Keratinocyte (primary cell): Measurements from ENCODE around the gene RPS3A. TPM values are rescaled to one million over a fixed set of nuclear protein-coding genes. Genes with fewer than 3 reads are reported as not detected.
"Not testable (repeated sequence)": the region's sequence is repeated elsewhere in the genome, so short reads cannot be mapped to it uniquely, and the experiment has no call there.

Experiments used
- DNase-seq: peaks from one replicate; pipeline ENCODE4 v3.0.0-alpha.2; 2011; ENCODE audit warnings: low read depth, missing footprints, low spot score
- FAIRE-seq: peaks from 2 replicates; lab custom pipeline; 2011; peaks lifted over from hg19 to GRCh38; lab: Jason Lieb, UNC
- H2AFZ ChIP-seq: 2 replicates; pipeline ENCODE4 v1.6.0; 2012; ENCODE audit warnings: low read length, control low read depth, inconsistent platforms; ENCODE audit not compliant: control insufficient read depth
- H3K27ac ChIP-seq: 2 replicates; pipeline ENCODE4 v1.5.1; 2011; ENCODE audit warnings: low read length; ENCODE audit not compliant: control insufficient read depth, insufficient read depth
- H3K27me3 ChIP-seq: 3 replicates; pipeline ENCODE4 v1.6.0; 2011; ENCODE audit warnings: low read length; ENCODE audit not compliant: control insufficient read depth, insufficient read depth; ENCODE audit errors: extremely low read depth
- H3K36me3 ChIP-seq, 2 experiments: 2 replicates in 1 of 2; 3 replicates in 1 of 2; pipeline ENCODE4 v1.5.1; 2011; ENCODE audit warnings: low read length in 2 of 2, mild to moderate bottlenecking in 1 of 2; ENCODE audit not compliant: control insufficient read depth in 2 of 2, insufficient read depth in 2 of 2; ENCODE audit errors: extremely low read depth in 1 of 2
- H3K4me1 ChIP-seq: 3 replicates; pipeline ENCODE4 v1.5.1; 2011; ENCODE audit warnings: low read length; ENCODE audit not compliant: control insufficient read depth, insufficient read depth; ENCODE audit errors: extremely low read depth
- H3K4me2 ChIP-seq: 3 replicates; pipeline ENCODE4 v1.6.0; 2011; ENCODE audit warnings: low read depth, low read length; ENCODE audit not compliant: control insufficient read depth, insufficient read depth; ENCODE audit errors: extremely low read depth
- H3K4me3 ChIP-seq, 3 experiments: fragments of 200-600 bp in 1 of 3; sonication (generic) in 1 of 3; 2 replicates in 2 of 3; 3 replicates in 1 of 3; pipeline ENCODE4 v1.5.1; 2011 to 2016; ENCODE audit warnings: low read length in 3 of 3, mild to moderate bottlenecking in 3 of 3, control low read depth in 2 of 3, inconsistent platforms in 1 of 3, low read depth in 1 of 3, mixed read lengths in 1 of 3, mixed run types in 1 of 3, moderate library complexity in 1 of 3; ENCODE audit not compliant: control insufficient read depth in 2 of 3, insufficient read depth in 2 of 3; ENCODE audit errors: extremely low read depth in 1 of 3
- H3K79me2 ChIP-seq: 2 replicates; pipeline ENCODE4 v1.6.0; 2012; ENCODE audit warnings: low read length; ENCODE audit not compliant: control insufficient read depth, insufficient read depth
- H3K9ac ChIP-seq: 3 replicates; pipeline ENCODE4 v1.6.0; 2011; ENCODE audit warnings: low read length; ENCODE audit not compliant: control insufficient read depth, insufficient read depth; ENCODE audit errors: extremely low read depth
- H3K9me1 ChIP-seq: 3 replicates; pipeline ENCODE4 v1.6.0; 2011; ENCODE audit warnings: low read length; ENCODE audit not compliant: control insufficient read depth, insufficient read depth; ENCODE audit errors: extremely low read depth
- H3K9me3 ChIP-seq: 2 replicates; pipeline ENCODE4 v1.5.1; 2012; ENCODE audit warnings: low read depth, low read length; ENCODE audit not compliant: control insufficient read depth
- H4K20me1 ChIP-seq: 3 replicates; pipeline ENCODE4 v1.6.0; 2011; ENCODE audit warnings: low read length; ENCODE audit not compliant: control insufficient read depth, insufficient read depth; ENCODE audit errors: extremely low read depth
- CTCF ChIP-seq, 3 experiments: IDR thresholded peaks in 1 of 3; conservative IDR thresholded peaks in 1 of 3; optimal IDR thresholded peaks in 1 of 3; 2 replicates in 2 of 3; 3 replicates in 1 of 3; pipeline versions ENCODE3 to v1.5.1; 2011; ENCODE audit warnings: low read length in 3 of 3, mild to moderate bottlenecking in 3 of 3, moderate library complexity in 2 of 3, control low read depth in 1 of 3, inconsistent platforms in 1 of 3; ENCODE audit not compliant: insufficient read depth in 2 of 3; ENCODE audit errors: extremely low read depth in 1 of 3
- EZH2 ChIP-seq: IDR thresholded peaks from one replicate; pipeline ENCODE4 v1.6.1; 2012; ENCODE audit warnings: inconsistent platforms, mild to moderate bottlenecking, low read length, moderate library complexity
- dilution Hi-C: fragments of 300-500 bp; cut with MboI; formaldehyde crosslinking; loops from one replicate; pipeline ENCODE4 v1.7.0; 2020; ENCODE audit warnings: low sequenced_read_pairs; ENCODE audit not compliant: extremely low pct_ligation_motif_present
- polyA plus RNA-seq, 5 experiments: library from polyadenylated mRNA; depleted of rRNA in 3 of 5; stranded (reverse) in 3 of 5; stranded (forward) in 1 of 5; unstranded in 1 of 5; fragments of >200 nt; gene quantifications; 1 replicate in 1 of 5; 2 replicates in 3 of 5; 3 replicates in 1 of 5; pipeline versions ENCODE4 v1.2.1 to v1.2.3, GENCODE V29; 2011 to 2012; ENCODE audit warnings: missing spikeins in 2 of 5, low read depth in 1 of 5, low replicate concordance in 1 of 5

RPS3A gene
- polyA plus RNA-seq, 1 donor (not counting 4 experiments of a cell fraction or from before 2014, with no cell fraction given) = 3,377 TPM

GRCh38 chr4:151055539-151055938, 43.9 kb upstream of the RPS3A start:
- Histone ChIP-seq H3K9me1 (no peaks in the 10 kb centered on the region), H2AFZ (no peak overlapping the region), H3K4me3 (no peak overlapping the region), H3K4me2 (no peak overlapping the region), H4K20me1 (no peaks in the 10 kb centered on the region), H3K36me3 (no peaks in the 10 kb centered on the region), H3K27me3 (no peaks in the 10 kb centered on the region), H3K79me2 (no peaks in the 10 kb centered on the region), H3K9ac (no peak overlapping the region), H3K27ac (no peak overlapping the region), H3K4me1 (no peaks in the 10 kb centered on the region), H3K9me3 (no peaks in the 10 kb centered on the region)
- FAIRE-seq = no peak
- DNase-seq = no peak
- dilution Hi-C loops = no loop called here
- no peak for TF ChIP-seq EZH2
- TF ChIP-seq CTCF (optimal IDR thresholded peaks at IDR 0.05 in 1 of 3, IDR thresholded peaks at IDR 0.05 in 1 of 3, conservative IDR thresholded peaks at IDR 0.05 in 1 of 3; ENCODE audit: extremely low read depth in 1 of 3, insufficient read depth in 2 of 3, low read length in 3 of 3) = no peak

- H3K9me3 ChIP-seq, H3K79me2 ChIP-seq, H3K27me3 ChIP-seq, FAIRE-seq, H2AFZ ChIP-seq, dilution Hi-C loops, H4K20me1 ChIP-seq, H3K4me3 ChIP-seq, H3K9ac ChIP-seq, H3K27ac ChIP-seq, H3K4me1 ChIP-seq, H3K4me2 ChIP-seq, H3K9me1 ChIP-seq, H3K36me3 ChIP-seq, DNase-seq: not testable (repeated sequence)
Measured at GRCh38 chr4:151063143-151063542, 36.3 kb upstream of the RPS3A start.

GRCh38 chr4:151067316-151067970, 32.0 kb upstream of the RPS3A start:
- no peak overlapping the region for H3K4me2 ChIP-seq
- H3K27ac ChIP-seq = no peak overlapping the region
- H4K20me1 ChIP-seq = no peaks in the 10 kb centered on the region
- H3K4me1 ChIP-seq = no peaks in the 10 kb centered on the region
- no peak overlapping the region for H2AFZ ChIP-seq
- no peak for FAIRE-seq
- H3K9me3 ChIP-seq = no peaks in the 10 kb centered on the region
- no peak overlapping the region for H3K9ac ChIP-seq
- no peaks in the 10 kb centered on the region for H3K79me2 ChIP-seq
- dilution Hi-C loops = no loop called here
- H3K9me1 ChIP-seq = no peaks in the 10 kb centered on the region
- no peaks in the 10 kb centered on the region for H3K27me3 ChIP-seq
- TF ChIP-seq CTCF (optimal IDR thresholded peaks at IDR 0.05 in 1 of 3, IDR thresholded peaks at IDR 0.05 in 1 of 3, conservative IDR thresholded peaks at IDR 0.05 in 1 of 3; ENCODE audit: extremely low read depth in 1 of 3, insufficient read depth in 2 of 3, low read length in 3 of 3) (no peak), EZH2 (no peak)
- H3K36me3 ChIP-seq = no peaks in the 10 kb centered on the region
- no peak for DNase-seq
- H3K4me3 ChIP-seq = no peak overlapping the region
